ENCODE results near the gene TRPM8. TPM values are rescaled to one million over a fixed set of nuclear protein-coding genes. Genes with fewer than 3 reads are reported as not detected.

TRPM8 gene
- 0.76 TPM in 1 of 2 replicates, not detected in the other for total RNA-seq

GRCh38 chr2:233917116-233917515 lies at the start of gene TRPM8:
TSS of gene TRPM8 (plus strand) at chr2:233917373. CDS start at chr2:233926538, 9,165 bp downstream.

GRCh38 chr2:233867993-233868532 lies 49.1 kb upstream of the TRPM8 start, which contains the start of gene MSL3B:
TSS of gene MSL3B (minus strand) at chr2:233868386.

GRCh38 chr2:234050455-234051135 lies 133.4 kb downstream of the TRPM8 start, which contains the start of gene SPP2:
TSS of gene SPP2 (plus strand) at chr2:234050702. CDS start at chr2:234050787, 85 bp downstream.

Other genes starting within 250 kb of the TRPM8 start
- not detected in 2 replicates for gene UGT1A9, start 245.5 kb upstream of the TRPM8 start, total RNA-seq
- not detected in 2 replicates for gene UGT1A7, start 235.5 kb upstream of the TRPM8 start, total RNA-seq
- not detected in 2 replicates for gene UGT1A6, start 224.5 kb upstream of the TRPM8 start, total RNA-seq
- gene UGT1A5, start 204.5 kb upstream of the TRPM8 start, total RNA-seq: not detected in 2 replicates
- gene UGT1A4, start 198.6 kb upstream of the TRPM8 start, total RNA-seq: not detected in 2 replicates
- not detected in 2 replicates for gene UGT1A3, start 188.3 kb upstream of the TRPM8 start, total RNA-seq
- gene UGT1A1, start 157.1 kb upstream of the TRPM8 start, total RNA-seq: not detected in 2 replicates
- not detected in 2 replicates for gene MROH2A, start 139.0 kb upstream of the TRPM8 start, total RNA-seq
- gene HJURP, start 62.8 kb upstream of the TRPM8 start, total RNA-seq: 9.7 and 18.8 TPM in 2 replicates
- not detected in 2 replicates for gene SPP2, start 133.3 kb downstream of the TRPM8 start, total RNA-seq